NCI-H2081 (cell line): ENCODE results near the gene CDC42EP4.

Source experiments
- DNase-seq, 2 experiments: peaks; one replicate each; lab custom pipeline; 2025; lab: John Stamatoyannopoulos, UW

CDC42EP4 gene, protein sequence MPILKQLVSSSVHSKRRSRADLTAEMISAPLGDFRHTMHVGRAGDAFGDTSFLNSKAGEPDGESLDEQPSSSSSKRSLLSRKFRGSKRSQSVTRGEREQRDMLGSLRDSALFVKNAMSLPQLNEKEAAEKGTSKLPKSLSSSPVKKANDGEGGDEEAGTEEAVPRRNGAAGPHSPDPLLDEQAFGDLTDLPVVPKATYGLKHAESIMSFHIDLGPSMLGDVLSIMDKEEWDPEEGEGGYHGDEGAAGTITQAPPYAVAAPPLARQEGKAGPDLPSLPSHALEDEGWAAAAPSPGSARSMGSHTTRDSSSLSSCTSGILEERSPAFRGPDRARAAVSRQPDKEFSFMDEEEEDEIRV

DNA sequence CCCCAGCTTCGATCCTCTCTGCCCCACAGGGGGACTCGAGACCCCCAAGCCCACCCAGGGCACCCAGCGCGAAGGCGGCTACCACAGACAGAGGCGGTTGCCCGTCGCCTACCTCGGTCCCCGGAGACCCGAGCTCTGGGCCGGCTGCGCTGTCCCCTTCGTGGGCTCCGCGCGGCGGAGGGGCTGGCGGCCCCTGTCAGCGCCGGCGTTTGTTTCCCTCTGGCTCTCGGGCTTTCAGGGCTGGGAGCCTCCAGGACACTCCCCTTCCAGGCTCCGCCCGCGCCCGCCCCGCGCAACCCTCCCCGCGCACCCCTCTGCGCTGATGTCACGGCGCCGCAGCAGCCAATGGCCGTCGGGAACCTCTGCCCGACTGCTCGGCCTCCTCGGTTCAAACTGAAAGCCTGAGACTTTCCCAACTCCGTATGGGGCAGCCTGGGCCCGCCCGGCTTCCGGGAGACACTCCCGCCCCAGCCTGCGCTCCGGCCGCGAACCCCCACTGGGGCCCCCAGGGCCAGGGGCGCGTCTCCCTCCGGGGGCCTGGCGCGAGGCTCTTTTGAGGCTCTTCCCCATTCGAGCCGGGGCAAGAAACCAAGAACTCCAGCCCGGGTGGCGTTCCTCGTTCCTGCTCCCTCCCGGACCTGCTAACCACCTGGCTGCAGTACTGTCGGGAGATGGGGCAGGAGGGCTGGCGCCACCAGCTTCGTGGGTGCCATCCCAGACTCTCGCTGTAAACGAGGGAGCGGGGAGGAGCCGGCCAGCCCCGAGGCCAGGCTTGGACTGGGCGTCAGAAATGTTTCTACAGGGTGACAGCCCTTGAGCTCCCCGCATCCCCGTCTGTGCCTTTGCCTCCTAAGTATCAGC, at the start of gene CDC42EP4:
CDC42EP4 (minus strand) TSS at position 221 of the 861 bp plus-strand sequence. CDS start 25,501 bp downstream, outside the sequence.
- DNase-seq = peak; percentile 92 to 93

- DNase-seq = no peak
These were observed 49.4 kb upstream of the CDC42EP4 start for GRCh38 chr17:73360961-73361761.

DNA sequence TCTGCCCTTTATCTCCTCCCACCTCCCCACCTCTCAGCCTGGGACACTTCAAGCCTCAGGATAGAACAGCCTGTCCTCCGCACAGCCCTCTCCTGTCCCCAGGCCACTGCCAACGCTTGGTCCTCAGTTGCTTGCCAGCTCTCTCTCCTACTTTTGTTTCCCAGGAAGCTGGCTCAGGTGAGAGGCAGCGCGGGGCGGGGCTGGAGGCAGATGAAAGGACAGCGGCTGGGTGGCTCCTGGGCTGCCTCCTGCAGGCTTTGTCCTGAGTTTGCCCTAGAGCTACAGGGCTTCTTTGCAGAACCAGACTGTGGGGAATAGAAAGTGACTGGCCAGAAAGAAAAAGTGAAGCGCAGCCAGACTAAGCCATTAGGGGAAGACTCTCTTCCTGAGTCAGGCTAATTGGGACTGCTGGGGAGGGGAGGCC, 48.2 kb upstream of the CDC42EP4 start:
- DNase-seq = peak; percentile 64 to 75

GRCh38 chr17:73359352-73359751, 47.6 kb upstream of the CDC42EP4 start:
- no peak for DNase-seq

- no peak for DNase-seq
These were observed 46.9 kb upstream of the CDC42EP4 start for GRCh38 chr17:73358668-73359067.

DNA sequence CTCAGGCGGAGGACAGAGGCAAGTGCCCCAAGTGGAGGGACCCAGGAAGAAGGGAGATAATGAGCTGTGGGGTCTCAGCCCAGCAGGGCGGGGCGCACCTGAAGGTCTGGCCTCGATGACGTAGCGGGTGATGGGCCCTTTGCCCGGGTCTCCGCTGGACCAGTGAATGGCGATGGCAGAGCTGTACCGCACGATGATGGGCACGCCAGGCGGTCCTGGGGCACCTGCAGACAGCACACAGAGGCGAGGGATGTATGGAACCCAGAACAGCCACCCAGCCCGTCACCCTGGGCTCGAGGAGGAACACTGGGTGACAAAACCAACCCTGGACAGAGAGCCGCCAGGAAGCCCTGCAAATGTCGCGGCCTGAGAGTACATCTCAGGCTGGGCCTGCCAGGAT, 46.2 kb upstream of the CDC42EP4 start:
- no peak for DNase-seq

- no peak for DNase-seq
These were observed 45.5 kb upstream of the CDC42EP4 start for GRCh38 chr17:73357318-73357717.

DNA sequence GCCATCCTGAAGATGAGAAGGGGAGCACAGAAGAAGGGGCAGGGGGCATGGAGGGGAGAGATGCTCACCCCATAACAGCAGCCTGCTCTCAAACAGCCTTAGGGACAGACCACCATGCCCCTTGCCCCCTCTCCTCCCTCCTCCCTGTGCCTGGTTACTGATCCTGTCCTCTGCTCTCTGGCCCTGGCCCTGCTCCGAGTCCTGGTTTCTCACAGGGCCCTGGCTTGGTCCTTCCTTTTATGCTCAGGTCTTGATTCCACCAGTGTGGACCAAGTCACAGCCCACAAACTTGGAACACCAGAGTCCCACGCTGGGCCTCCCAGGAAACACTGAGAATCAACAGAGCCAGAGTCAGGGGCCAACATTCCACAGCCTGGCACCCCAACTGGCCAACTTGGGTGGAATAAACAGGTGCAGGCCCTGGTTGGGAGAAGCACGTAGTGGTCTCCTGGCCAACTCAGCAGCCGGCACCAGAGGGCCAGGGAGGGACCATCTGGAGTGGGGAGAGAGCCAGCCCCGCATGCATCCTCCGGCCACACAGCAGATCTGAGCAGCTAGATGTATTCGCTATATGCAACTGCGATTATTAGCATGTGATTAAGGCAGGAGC, 44.9 kb upstream of the CDC42EP4 start:
- DNase-seq = no peak

DNA sequence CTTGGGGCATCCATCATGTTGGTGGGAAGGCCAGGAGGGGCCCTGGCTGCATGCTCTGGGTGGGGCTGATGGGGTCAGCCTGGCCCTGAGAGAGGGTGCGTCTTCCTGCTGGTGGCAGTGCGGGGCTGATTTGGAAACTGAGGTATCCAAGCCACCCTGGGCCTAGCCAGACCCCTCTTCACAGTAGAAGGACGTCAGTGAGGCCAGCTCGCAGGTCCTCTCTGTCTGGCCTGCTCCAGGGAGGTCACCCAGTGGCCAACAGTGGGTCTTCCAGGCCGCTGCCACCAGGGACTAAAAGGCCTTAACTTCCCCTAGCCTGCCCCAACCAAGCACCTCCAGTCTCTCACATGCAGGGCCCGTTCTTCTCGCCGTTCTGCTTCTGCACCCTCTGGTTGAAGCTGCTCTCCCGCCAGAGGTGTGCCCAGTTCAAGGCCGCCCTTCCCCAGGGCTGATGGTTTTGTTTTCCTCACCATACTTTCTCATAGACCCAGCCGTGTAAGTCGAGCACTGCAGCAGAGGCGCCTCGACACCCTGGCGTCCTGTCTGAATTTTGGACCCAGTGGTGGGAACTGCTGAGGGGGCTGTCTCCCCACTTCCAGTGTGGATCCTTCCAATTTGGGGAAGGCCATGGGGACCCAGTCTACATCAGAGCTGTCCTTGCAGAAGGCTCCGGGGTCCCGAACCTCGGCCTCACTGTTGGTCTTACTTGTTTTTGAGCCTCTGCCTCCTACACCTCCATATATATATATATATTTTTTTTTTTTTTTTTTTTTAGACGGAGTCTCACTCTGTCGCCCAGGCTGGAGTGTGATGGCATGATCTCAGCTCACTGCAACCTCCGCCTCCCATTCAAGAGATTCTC, 42.9 kb upstream of the CDC42EP4 start:
- DNase-seq = no peak

DNA sequence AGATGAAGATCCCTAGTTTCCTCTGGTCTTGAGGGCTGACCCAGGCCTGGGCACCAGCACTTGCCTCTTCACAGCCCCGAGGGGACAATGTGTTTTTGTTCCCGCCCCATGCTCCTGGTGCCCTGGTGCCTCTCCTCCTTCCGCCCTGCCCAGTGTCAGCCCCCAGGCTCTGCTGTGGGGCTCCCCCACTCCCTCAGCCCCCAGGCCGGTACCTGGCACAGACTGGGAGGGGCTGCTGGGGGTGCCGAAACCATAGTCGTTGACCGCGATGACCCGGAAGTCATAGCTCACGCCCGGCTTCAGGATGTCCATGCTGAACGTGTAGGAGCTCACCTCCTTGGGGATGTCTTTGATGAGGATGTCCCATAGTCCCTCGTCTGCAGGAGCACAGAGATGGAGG, 40.5 kb upstream of the CDC42EP4 start:
- no peak for DNase-seq

GRCh38 chr17:73351764-73352163, 40.0 kb upstream of the CDC42EP4 start:
- DNase-seq = no peak

- no peak for DNase-seq
These were observed 39.1 kb upstream of the CDC42EP4 start for GRCh38 chr17:73350864-73351263.

GRCh38 chr17:73349647-73350046, 37.8 kb upstream of the CDC42EP4 start:
- DNase-seq = no peak

DNA sequence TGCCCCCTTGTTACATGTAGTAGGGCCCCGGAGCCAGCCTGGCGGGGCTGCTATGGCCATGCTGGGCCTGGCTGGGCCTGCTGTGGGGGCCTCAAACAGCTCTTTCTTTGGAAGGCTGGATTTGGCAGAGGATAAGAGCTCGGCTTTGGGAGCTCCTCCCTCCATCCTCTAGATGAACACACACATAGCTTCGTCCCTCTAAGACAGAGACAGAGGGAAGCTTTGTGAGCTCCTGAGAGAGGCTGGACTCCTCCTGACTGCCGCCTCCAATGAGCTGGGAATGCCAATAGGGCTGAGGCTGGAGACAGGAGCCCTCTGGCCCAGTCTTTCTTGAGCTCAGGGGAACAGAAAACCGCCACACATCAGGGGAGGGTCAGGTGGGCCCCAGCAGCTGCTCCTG, 37.3 kb upstream of the CDC42EP4 start:
- no peak for DNase-seq

DNA sequence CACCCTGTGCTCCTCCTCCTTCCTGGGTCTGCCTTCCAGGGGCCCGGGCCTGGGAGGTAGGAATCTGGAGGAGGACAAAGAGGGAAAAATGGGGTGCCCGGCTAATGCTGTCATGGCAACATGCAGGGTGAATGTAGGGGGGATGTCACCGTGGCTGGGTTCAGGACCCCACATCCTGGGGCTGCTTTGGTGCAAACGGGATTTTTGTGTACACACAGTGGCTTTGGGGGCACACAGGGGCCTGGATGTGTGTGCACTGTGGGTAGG, 37.0 kb upstream of the CDC42EP4 start:
- DNase-seq = no peak

- no peak for DNase-seq
These were observed 36.4 kb upstream of the CDC42EP4 start for GRCh38 chr17:73348018-73348828.

- DNase-seq = no peak
These were observed 35.5 kb upstream of the CDC42EP4 start for GRCh38 chr17:73347351-73347750.

GRCh38 chr17:73346501-73347162, 34.8 kb upstream of the CDC42EP4 start:
- DNase-seq = no peak

DNA sequence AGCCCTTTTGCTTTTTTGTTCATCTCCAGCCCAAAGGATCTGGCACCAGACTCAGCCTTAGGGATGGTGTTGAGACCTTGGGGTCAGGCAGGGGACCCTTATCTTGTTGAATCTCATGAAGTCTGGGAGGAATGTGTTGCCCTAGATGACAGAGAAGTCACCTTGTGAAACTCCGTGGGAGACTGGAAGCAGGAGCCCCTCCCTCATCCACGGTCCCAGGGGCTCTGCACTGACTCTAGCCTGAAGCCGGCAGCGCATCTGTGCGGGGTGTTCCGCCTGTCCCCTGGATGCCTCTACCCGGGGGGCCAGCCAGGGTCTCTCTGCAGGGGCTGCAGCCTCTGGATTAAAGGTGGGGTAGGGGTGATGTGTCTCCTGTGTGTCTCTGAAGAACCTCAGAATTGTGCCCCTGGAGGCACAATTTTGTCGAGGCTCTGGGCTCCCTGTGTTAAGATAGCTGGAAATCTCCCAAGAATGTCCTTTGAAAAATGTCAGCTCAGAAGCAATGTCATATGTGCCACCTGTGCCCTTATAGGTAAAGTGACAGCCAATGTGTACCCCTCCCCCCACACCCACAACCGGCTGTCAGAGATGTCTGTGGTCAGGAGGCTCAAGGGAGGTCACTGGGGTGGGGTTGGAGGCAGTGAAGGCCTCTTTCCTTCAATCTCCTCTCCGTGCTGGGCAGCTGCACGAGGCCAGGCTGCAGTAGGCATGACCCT, 32.1 kb upstream of the CDC42EP4 start:
- no peak for DNase-seq
